NT2/D1 (cell line): Measurements from ENCODE around the gene TRIM15.

ENCODE experiments used
- SUZ12 ChIP-seq: IDR thresholded peaks from 2 replicates; pipeline ENCODE4 v1.6.1; 2011; ENCODE audit not compliant: insufficient read length, insufficient read depth; ENCODE audit errors: extremely low read depth
- YY1 ChIP-seq: IDR thresholded peaks from 2 replicates; pipeline ENCODE4 v1.6.1; 2011; ENCODE audit not compliant: insufficient read length, insufficient read depth
- ZNF274 ChIP-seq: IDR thresholded peaks from 2 replicates; pipeline ENCODE4 v1.6.1; 2011; ENCODE audit warnings: mild to moderate bottlenecking, low read depth, low read length

GRCh38 chr6:30163090-30163917 lies at the start of gene TRIM15:
- no peak for TF ChIP-seq ZNF274
- no peak for TF ChIP-seq YY1
- TF ChIP-seq SUZ12: no peak
